Lung (tissue), 12 donors: ENCODE results near the gene PODN. TPM values are rescaled to one million over a fixed set of nuclear protein-coding genes. Genes with fewer than 3 reads are reported as not detected.
A peak's percentile ranks its signal among the peaks of the same experiment; 100 is the strongest.

ENCODE experiments used
- ATAC-seq: fragments of 200-7000 bp; cut with Tn5 transposase; one replicate; pipeline ENCODE4 v1.9.1; 2020; ENCODE audit warnings: moderate number of reproducible peaks; ENCODE audit not compliant: insufficient read depth, low FRiP score
- DNase-seq, 3 donors: peaks; one replicate each; pipeline ENCODE4 v3.0.0-alpha.2; 2013 to 2017
- H3K27ac ChIP-seq, 2 donors: one replicate each; pipeline ENCODE4 v1.5.1; 2013; ENCODE audit warnings: mild to moderate bottlenecking in 2 of 2, moderate library complexity in 2 of 2, control low read depth in 1 of 2, inconsistent platforms in 1 of 2, low read depth in 1 of 2, low read length in 1 of 2
- H3K27me3 ChIP-seq, 3 donors: one replicate each; pipeline ENCODE4 v1.5.1; 2013; ENCODE audit warnings: low read length in 2 of 3; ENCODE audit not compliant: control insufficient read depth in 3 of 3, insufficient read depth in 3 of 3
- H3K36me3 ChIP-seq, 4 donors: one replicate each; pipeline ENCODE4 v1.5.1; 2013; ENCODE audit warnings: low read length in 4 of 4, mild to moderate bottlenecking in 1 of 4, moderate library complexity in 1 of 4; ENCODE audit not compliant: control insufficient read depth in 4 of 4, insufficient read depth in 4 of 4
- H3K4me1 ChIP-seq, 5 donors: one replicate each; pipeline ENCODE4 v1.5.1; 2013; ENCODE audit warnings: low read length in 5 of 5, mild to moderate bottlenecking in 2 of 5, moderate library complexity in 1 of 5; ENCODE audit not compliant: control insufficient read depth in 5 of 5, insufficient read depth in 5 of 5
- H3K4me3 ChIP-seq: one replicate; pipeline ENCODE4 v1.5.1; 2013; ENCODE audit warnings: mild to moderate bottlenecking, control low read depth, moderate library complexity
- H3K9ac ChIP-seq, 2 donors: one replicate each; pipeline ENCODE4 v1.5.1; 2013; ENCODE audit warnings: low read length in 2 of 2, control low read depth in 1 of 2; ENCODE audit not compliant: insufficient read depth in 1 of 2
- H3K9me3 ChIP-seq, 4 donors: one replicate each; pipeline ENCODE4 v1.5.1; 2013; ENCODE audit warnings: low read length in 3 of 4, mild to moderate bottlenecking in 1 of 4, moderate library complexity in 1 of 4; ENCODE audit not compliant: control insufficient read depth in 4 of 4, insufficient read depth in 3 of 4
- WGBS, 2 donors: extraction: QIAGEN DNeasy Blood & Tissue Kit; methylation state at CpG; one replicate each; pipeline ENCODE4 v1.1.7; 2013; 5-methylcytosine and 5-hydroxymethylcytosine counted together
- polyA plus RNA-seq, 2 donors: library from polyadenylated mRNA; stranded (reverse); fragments of 200-250 nt; gene quantifications; one replicate each; pipeline ENCODE4 v1.2.1, GENCODE V29; 2013
- total RNA-seq, 2 donors: library from RNA; depleted of rRNA in 1 of 2; stranded (reverse); fragments of >200 nt in 1 of 2; gene quantifications; one replicate each; pipeline ENCODE4 v1.2.1, GENCODE V29; 2014 to 2021
- TF ChIP-seq, protein P1 (sequence below): IDR thresholded peaks from 2 replicates; pipeline ENCODE4 v1.5.1; 2012; ENCODE audit warnings: mild to moderate bottlenecking; ENCODE audit errors: control extremely low read depth, extremely low read depth
- donor health status: control.
- donor health status: control.
- donor health status: Bipolar disorder and iron deficiency.
- donor health status: healthy.
- donor health status: DM: yes; HTN: yes; CAD: no.

The PODN gene
- total and polyA plus RNA-seq, 4 donors: 12.9 to 40.9 (median 21.7) TPM

DNA sequence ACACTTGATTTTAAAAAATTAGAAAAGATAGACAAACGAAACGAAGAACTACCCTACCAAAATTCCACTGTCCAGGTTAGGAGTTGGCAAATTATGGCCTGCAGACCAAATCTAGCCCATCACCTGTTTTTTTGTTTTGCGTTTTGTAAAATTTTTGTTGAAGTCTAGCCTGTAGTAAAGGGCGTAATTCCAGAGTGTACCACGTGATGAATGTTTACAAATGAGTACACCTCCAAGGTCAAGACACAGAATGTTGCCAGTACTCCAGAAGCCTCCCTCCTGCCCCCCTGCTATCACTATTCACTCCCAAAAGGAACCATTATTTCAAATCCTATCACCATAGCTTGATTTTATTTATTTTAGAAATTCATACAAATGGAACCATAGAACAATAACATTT is 17.1 kb upstream of the PODN start:
- ATAC-seq: no peak
- H3K36me3 ChIP-seq: peaks cover 4 to 19% (median 13%) of the 10 kb centered on the region in 4 donors
- peaks cover 0 to 14% (median 2%) of the 10 kb centered on the region in 5 donors for H3K4me1 ChIP-seq

DNA sequence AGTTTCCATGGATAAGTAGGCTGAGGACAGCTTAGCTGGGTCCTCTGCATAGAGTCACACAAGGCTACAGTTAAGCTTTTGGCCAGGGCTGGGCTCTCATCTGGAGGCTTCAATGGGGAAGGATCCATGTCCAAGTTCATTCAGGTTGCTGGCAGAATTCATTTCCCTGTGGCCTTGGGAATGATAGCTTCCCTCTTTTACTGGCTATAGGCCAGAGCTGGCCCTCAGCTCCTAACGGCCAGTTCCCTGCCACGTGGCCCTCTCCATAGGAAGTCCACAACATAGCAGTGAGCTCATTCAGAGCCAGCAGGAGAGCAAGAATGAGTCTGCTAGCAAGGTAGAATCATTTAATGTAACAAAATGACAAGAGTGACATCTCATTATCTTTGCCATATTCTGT is 15.1 kb upstream of the PODN start:
- TF ChIP-seq, protein P1, sequence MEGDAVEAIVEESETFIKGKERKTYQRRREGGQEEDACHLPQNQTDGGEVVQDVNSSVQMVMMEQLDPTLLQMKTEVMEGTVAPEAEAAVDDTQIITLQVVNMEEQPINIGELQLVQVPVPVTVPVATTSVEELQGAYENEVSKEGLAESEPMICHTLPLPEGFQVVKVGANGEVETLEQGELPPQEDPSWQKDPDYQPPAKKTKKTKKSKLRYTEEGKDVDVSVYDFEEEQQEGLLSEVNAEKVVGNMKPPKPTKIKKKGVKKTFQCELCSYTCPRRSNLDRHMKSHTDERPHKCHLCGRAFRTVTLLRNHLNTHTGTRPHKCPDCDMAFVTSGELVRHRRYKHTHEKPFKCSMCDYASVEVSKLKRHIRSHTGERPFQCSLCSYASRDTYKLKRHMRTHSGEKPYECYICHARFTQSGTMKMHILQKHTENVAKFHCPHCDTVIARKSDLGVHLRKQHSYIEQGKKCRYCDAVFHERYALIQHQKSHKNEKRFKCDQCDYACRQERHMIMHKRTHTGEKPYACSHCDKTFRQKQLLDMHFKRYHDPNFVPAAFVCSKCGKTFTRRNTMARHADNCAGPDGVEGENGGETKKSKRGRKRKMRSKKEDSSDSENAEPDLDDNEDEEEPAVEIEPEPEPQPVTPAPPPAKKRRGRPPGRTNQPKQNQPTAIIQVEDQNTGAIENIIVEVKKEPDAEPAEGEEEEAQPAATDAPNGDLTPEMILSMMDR: no peak
- Histone ChIP-seq H3K36me3 (peaks cover 7 to 14% (median 9%) of the 10 kb centered on the region in 4 donors), H3K4me3 (no peak overlapping the region), H3K4me1 (peaks cover 0 to 17% (median 7%) of the 10 kb centered on the region in 5 donors), H3K27me3 (no peaks in the 10 kb centered on the region), H3K9me3 (no peaks in the 10 kb centered on the region), H3K27ac (no peak overlapping the region), H3K9ac (no peak overlapping the region)
- DNase-seq (peak in 2 of 3 donors; percentile 35 to 40), ATAC-seq (no peak)
- 45 to 53% methylated on average over 2 of the region's 2 CpGs for WGBS, 2 donors

More for the DNA sequence above, 17.1 kb upstream of the PODN start:
- no peak for DNase-seq
- 87 to 92% methylated on average over 5 of the region's 5 CpGs for WGBS, 2 donors
- Histone ChIP-seq H3K27me3 (no peaks in the 10 kb centered on the region), H3K27ac (no peak overlapping the region), H3K9ac (no peak overlapping the region), H3K4me3 (no peak overlapping the region), H3K9me3 (no peaks in the 10 kb centered on the region)
- TF ChIP-seq, protein P1: no peak

DNA sequence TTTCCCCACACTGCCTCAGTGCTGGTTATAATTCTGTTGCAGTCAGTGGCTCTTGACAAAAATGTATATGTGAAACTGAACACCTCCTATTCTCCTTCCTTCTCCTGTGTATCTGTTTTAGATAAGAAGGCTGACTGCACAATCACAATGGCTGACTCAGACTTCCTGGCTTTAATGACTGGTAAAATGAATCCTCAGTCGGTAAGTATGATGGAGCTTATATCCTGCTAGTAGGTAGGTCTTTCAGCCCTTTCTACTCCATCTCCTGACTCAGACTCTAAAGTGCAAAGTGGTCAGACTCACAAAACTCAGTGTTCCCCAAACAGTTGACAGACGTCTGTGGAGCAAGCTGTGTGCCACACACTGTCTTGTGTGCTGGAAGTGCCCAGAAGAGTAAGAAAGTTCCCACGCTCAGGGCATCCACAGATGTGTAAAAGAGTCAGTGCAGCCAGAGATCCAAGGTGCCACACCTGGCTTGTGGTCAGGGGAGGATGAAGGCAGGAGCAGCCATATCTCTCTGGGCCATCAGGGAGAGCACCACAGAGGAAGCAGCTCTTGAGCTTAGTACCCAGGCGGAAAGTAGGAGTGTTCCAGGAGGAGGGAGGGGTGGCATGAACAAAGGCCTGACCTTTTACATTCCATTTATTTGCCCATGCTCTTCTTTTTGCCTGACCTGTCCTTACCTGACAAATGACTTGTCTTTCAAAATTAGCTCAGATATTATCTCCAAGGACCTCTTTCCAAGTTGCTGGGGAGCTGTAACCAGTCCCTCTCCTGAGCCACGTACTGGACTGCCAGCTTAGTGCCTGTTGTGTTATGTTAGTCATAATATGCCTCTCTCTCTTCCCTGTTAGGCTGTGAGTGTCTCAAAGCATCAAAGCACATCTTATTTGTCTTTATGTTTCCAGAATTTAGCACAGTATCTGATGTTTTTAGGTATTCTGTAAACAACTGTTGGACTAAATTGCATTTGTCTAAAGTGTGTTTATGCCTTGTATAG is 14.0 kb upstream of the PODN start:
- ATAC-seq (no peak), DNase-seq (no peak)
- peak overlapping the region in 1 of 2 donors; percentile 62 for H3K27ac ChIP-seq
- peaks cover 0 to 17% (median 7%) of the 10 kb centered on the region in 5 donors for H3K4me1 ChIP-seq
- WGBS, 2 donors: 79 to 83% methylated on average over 5 of the region's 5 CpGs
- TF ChIP-seq, protein P1: no peak
- H3K9ac ChIP-seq: no peak overlapping the region
- peaks cover 5 to 12% (median 9%) of the 10 kb centered on the region in 4 donors for H3K36me3 ChIP-seq
- no peaks in the 10 kb centered on the region for H3K9me3 ChIP-seq
- no peaks in the 10 kb centered on the region for H3K27me3 ChIP-seq
- no peak overlapping the region for H3K4me3 ChIP-seq
